Measurements from ENCODE around the gene VMAC. TPM values are rescaled to one million over a fixed set of nuclear protein-coding genes. Genes with fewer than 3 reads are reported as not detected.

VMAC gene
- total RNA-seq, 1 experiment from 2014 or later, result 3.2 TPM

GRCh38 chr19:5934774-5935472 is 30.3 kb downstream of the VMAC start:
- Histone ChIP-seq H3K36me3 (peaks cover 89% of the 10 kb centered on the region), H3K4me1 (replicated peaks) (no peaks in the 10 kb centered on the region), H3K9me3 (replicated peaks) (no peaks in the 10 kb centered on the region), H3K27me3 (replicated peaks) (no peaks in the 10 kb centered on the region), H3K27ac (no peak overlapping the region), H3K4me3 (no peak overlapping the region)
- DNase-seq (ENCODE audit: low read depth in 1 of 2, low spot score in 2 of 2), result no peak

GRCh38 chr19:5935473-5936291 is 31.0 kb downstream of the VMAC start:
- Histone ChIP-seq H3K4me1 (replicated peaks) (no peaks in the 10 kb centered on the region), H3K36me3 (peaks cover 89% of the 10 kb centered on the region), H3K27me3 (replicated peaks) (no peaks in the 10 kb centered on the region), H3K27ac (no peak overlapping the region), H3K4me3 (no peak overlapping the region), H3K9me3 (replicated peaks) (no peaks in the 10 kb centered on the region)
- DNase-seq (ENCODE audit: low read depth in 1 of 2, low spot score in 2 of 2), result no peak

- no peak overlapping the region for H3K4me3 ChIP-seq
- no peaks in the 10 kb centered on the region for H3K9me3 ChIP-seq (replicated peaks)
- no peak overlapping the region for H3K27ac ChIP-seq
- DNase-seq (ENCODE audit: low read depth in 1 of 2, low spot score in 2 of 2), result no peak
- H3K27me3 ChIP-seq (replicated peaks), result no peaks in the 10 kb centered on the region
- no peaks in the 10 kb centered on the region for H3K4me1 ChIP-seq (replicated peaks)
- peaks cover 89% of the 10 kb centered on the region for H3K36me3 ChIP-seq
Measured at GRCh38 chr19:5936292-5936592, 31.6 kb downstream of the VMAC start.

GRCh38 chr19:5937550-5937949 is 32.9 kb downstream of the VMAC start:
- Histone ChIP-seq H3K27me3 (replicated peaks) (no peaks in the 10 kb centered on the region), H3K27ac (no peak overlapping the region)

GRCh38 chr19:5940260-5941208 is 35.9 kb downstream of the VMAC start:
- H3K4me3 ChIP-seq, result no peak overlapping the region
- H3K27ac ChIP-seq, result no peak overlapping the region
- DNase-seq (ENCODE audit: low read depth in 1 of 2, low spot score in 2 of 2), result no peak
- no peaks in the 10 kb centered on the region; the same call in 1 of the 2 replicates for H3K4me1 ChIP-seq (replicated peaks)
- H3K9me3 ChIP-seq (replicated peaks), result no peaks in the 10 kb centered on the region
- H3K36me3 ChIP-seq, result peaks cover 63% of the 10 kb centered on the region
- no peaks in the 10 kb centered on the region for H3K27me3 ChIP-seq (replicated peaks)

More at GRCh38 chr19:5937550-5937949, 32.9 kb downstream of the VMAC start:
- Histone ChIP-seq H3K36me3 (peaks cover 83% of the 10 kb centered on the region), H3K9me3 (replicated peaks) (no peaks in the 10 kb centered on the region), H3K4me1 (replicated peaks) (no peaks in the 10 kb centered on the region), H3K4me3 (no peak overlapping the region)
- no peak for DNase-seq (ENCODE audit: low read depth in 1 of 2, low spot score in 2 of 2)

GRCh38 chr19:5941673-5942072 is 37.0 kb downstream of the VMAC start:
- Histone ChIP-seq H3K36me3 (peaks cover 58% of the 10 kb centered on the region), H3K27me3 (replicated peaks) (no peaks in the 10 kb centered on the region), H3K27ac (no peak overlapping the region), H3K4me1 (replicated peaks) (no peaks in the 10 kb centered on the region; the same call in 1 of the 2 replicates), H3K9me3 (replicated peaks) (no peaks in the 10 kb centered on the region), H3K4me3 (no peak overlapping the region)
- no peak for DNase-seq (ENCODE audit: low read depth in 1 of 2, low spot score in 2 of 2)

GRCh38 chr19:5943045-5943444 is 38.4 kb downstream of the VMAC start:
- Histone ChIP-seq H3K27ac (no peak overlapping the region), H3K4me1 (replicated peaks) (no peaks in the 10 kb centered on the region; the same call in 1 of the 2 replicates), H3K9me3 (replicated peaks) (no peaks in the 10 kb centered on the region), H3K36me3 (peaks cover 49% of the 10 kb centered on the region), H3K27me3 (replicated peaks) (no peaks in the 10 kb centered on the region), H3K4me3 (no peak overlapping the region)
- no peak for DNase-seq (ENCODE audit: low read depth in 1 of 2, low spot score in 2 of 2)

GRCh38 chr19:5943623-5944022 is 39.0 kb downstream of the VMAC start:
- H3K27me3 ChIP-seq (replicated peaks), result no peaks in the 10 kb centered on the region
- peaks cover 47% of the 10 kb centered on the region for H3K36me3 ChIP-seq
- H3K27ac ChIP-seq, result no peak overlapping the region
- no peaks in the 10 kb centered on the region for H3K9me3 ChIP-seq (replicated peaks)
- no peak for DNase-seq (ENCODE audit: low read depth in 1 of 2, low spot score in 2 of 2)
- no peak overlapping the region for H3K4me3 ChIP-seq
- no peaks in the 10 kb centered on the region; the same call in 1 of the 2 replicates for H3K4me1 ChIP-seq (replicated peaks)

GRCh38 chr19:5947435-5947834 is 42.8 kb downstream of the VMAC start:
- DNase-seq (ENCODE audit: low read depth in 1 of 2, low spot score in 2 of 2), result no peak
- no peak overlapping the region for H3K4me3 ChIP-seq
- peaks cover 5% of the 10 kb centered on the region for H3K4me1 ChIP-seq (replicated peaks)
- peaks cover 51% of the 10 kb centered on the region for H3K36me3 ChIP-seq
- H3K9me3 ChIP-seq (replicated peaks), result no peaks in the 10 kb centered on the region
- H3K27me3 ChIP-seq (replicated peaks), result no peaks in the 10 kb centered on the region
- no peak overlapping the region for H3K27ac ChIP-seq

GRCh38 chr19:5948752-5949564 is 44.3 kb downstream of the VMAC start:
- H3K27me3 ChIP-seq (replicated peaks), result no peaks in the 10 kb centered on the region

GRCh38 chr19:5949792-5950305 is 45.2 kb downstream of the VMAC start:
- DNase-seq (ENCODE audit: low read depth in 1 of 2, low spot score in 2 of 2), result no peak

More at GRCh38 chr19:5948752-5949564, 44.3 kb downstream of the VMAC start:
- no peak for DNase-seq (ENCODE audit: low read depth in 1 of 2, low spot score in 2 of 2)
- H3K27ac ChIP-seq, result no peak overlapping the region
- H3K4me1 ChIP-seq (replicated peaks), result peaks cover 20% of the 10 kb centered on the region
- no peak overlapping the region for H3K4me3 ChIP-seq
- no peaks in the 10 kb centered on the region for H3K9me3 ChIP-seq (replicated peaks)
- peaks cover 51% of the 10 kb centered on the region for H3K36me3 ChIP-seq

GRCh38 chr19:5950741-5951140 is 46.1 kb downstream of the VMAC start:
- no peaks in the 10 kb centered on the region for H3K9me3 ChIP-seq (replicated peaks)
- no peak overlapping the region for H3K4me3 ChIP-seq
- peaks cover 35% of the 10 kb centered on the region for H3K4me1 ChIP-seq (replicated peaks)
- H3K36me3 ChIP-seq, result peaks cover 41% of the 10 kb centered on the region
- no peak overlapping the region for H3K27ac ChIP-seq
- no peak for DNase-seq (ENCODE audit: low read depth in 1 of 2, low spot score in 2 of 2)
- H3K27me3 ChIP-seq (replicated peaks), result no peaks in the 10 kb centered on the region

More at GRCh38 chr19:5949792-5950305, 45.2 kb downstream of the VMAC start:
- Histone ChIP-seq H3K36me3 (peaks cover 47% of the 10 kb centered on the region), H3K4me3 (no peak overlapping the region), H3K9me3 (replicated peaks) (no peaks in the 10 kb centered on the region), H3K27ac (no peak overlapping the region), H3K27me3 (replicated peaks) (no peaks in the 10 kb centered on the region), H3K4me1 (replicated peaks) (peaks cover 29% of the 10 kb centered on the region)
